ENCODE measurements around the gene APLP1.

GRCh38 chr19:35894342-35894741, 26.0 kb downstream of the APLP1 start:
- TF ChIP-seq, protein P1, sequence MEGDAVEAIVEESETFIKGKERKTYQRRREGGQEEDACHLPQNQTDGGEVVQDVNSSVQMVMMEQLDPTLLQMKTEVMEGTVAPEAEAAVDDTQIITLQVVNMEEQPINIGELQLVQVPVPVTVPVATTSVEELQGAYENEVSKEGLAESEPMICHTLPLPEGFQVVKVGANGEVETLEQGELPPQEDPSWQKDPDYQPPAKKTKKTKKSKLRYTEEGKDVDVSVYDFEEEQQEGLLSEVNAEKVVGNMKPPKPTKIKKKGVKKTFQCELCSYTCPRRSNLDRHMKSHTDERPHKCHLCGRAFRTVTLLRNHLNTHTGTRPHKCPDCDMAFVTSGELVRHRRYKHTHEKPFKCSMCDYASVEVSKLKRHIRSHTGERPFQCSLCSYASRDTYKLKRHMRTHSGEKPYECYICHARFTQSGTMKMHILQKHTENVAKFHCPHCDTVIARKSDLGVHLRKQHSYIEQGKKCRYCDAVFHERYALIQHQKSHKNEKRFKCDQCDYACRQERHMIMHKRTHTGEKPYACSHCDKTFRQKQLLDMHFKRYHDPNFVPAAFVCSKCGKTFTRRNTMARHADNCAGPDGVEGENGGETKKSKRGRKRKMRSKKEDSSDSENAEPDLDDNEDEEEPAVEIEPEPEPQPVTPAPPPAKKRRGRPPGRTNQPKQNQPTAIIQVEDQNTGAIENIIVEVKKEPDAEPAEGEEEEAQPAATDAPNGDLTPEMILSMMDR (conservative IDR thresholded peaks at IDR 0.05; ENCODE audit: low read depth, low read length) = no peak
- no peak for TF ChIP-seq EZH2 (IDR thresholded peaks at IDR 0.05; ENCODE audit: borderline replicate concordance, low read depth, low read length, poor library complexity, severe bottlenecking)
